ENCODE measurements around the gene ALDH6A1. TPM values are rescaled to one million over a fixed set of nuclear protein-coding genes. Genes with fewer than 3 reads are reported as not detected.
"Not testable (repeated sequence)": the region's sequence is repeated elsewhere in the genome, so short reads cannot be mapped to it uniquely, and the experiment has no call there.

ALDH6A1 gene
- 28.2 and 67.2 TPM in 2 replicates for total RNA-seq (ENCODE audit: low replicate concordance)
- long read RNA-seq, full-length matches to known transcripts, result 154 of 194 reads
- long read RNA-seq, partial matches to known transcripts, result 10 of 194 reads
- long read RNA-seq, other reads (novel, unspliced or antisense), result 30 of 194 reads

DNA sequence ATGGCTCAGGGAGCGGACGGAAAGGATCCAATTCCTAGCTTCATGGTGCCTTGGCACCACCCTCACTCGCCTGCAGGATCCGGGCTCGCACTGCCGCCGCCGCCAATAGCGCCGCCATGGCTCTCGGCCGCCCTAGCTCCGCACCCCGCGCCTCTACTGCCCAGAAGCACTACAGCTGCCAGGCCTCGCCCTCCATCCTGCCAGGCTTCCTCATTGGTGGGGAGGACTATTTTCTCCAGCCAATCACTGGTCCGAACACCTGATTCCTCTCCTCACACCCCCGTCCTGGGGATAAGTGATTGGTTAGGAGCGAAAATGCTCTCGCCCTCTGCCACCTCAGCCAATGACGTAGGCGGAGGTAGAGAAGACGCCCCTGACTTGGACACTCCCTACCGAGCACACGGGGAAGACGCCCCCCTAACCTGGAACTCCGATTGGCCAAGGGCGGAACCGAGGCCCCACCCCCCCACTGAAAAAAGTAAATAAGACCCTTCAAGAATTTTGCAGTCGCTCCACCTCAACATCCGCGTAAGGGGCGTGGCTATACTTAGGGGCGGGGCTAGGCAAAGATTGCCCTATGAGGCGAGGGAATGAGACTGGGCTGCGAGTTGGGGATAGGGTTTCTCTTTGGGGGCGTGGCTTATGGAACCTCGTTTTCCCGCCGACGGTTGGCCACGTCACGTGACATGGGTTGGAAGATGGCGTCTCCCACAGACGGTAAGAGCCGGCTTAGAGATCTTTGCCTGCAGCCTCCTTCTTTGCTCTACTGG, at the start of gene ALDH6A1, which contains the start of gene LIN52:
TSS of gene ALDH6A1 (minus strand) at position 177 of the 770 bp plus-strand sequence. CDS start at position 118, 59 bp downstream.
TSS of gene LIN52 (plus strand) at position 680 of the 770 bp plus-strand sequence. CDS start at position 699, 19 bp downstream.
- H3K4me1 Mint-ChIP-seq (ENCODE audit: unreplicated experiment), result peaks cover 23% of the 10 kb centered on the region
- no peaks in the 10 kb centered on the region for H3K36me3 Mint-ChIP-seq
- no peaks in the 10 kb centered on the region for H3K9me3 Mint-ChIP-seq
- H3K27ac Mint-ChIP-seq, result peak within 1 kb of the TSS; percentile 97
- TF ChIP-seq, protein P1, sequence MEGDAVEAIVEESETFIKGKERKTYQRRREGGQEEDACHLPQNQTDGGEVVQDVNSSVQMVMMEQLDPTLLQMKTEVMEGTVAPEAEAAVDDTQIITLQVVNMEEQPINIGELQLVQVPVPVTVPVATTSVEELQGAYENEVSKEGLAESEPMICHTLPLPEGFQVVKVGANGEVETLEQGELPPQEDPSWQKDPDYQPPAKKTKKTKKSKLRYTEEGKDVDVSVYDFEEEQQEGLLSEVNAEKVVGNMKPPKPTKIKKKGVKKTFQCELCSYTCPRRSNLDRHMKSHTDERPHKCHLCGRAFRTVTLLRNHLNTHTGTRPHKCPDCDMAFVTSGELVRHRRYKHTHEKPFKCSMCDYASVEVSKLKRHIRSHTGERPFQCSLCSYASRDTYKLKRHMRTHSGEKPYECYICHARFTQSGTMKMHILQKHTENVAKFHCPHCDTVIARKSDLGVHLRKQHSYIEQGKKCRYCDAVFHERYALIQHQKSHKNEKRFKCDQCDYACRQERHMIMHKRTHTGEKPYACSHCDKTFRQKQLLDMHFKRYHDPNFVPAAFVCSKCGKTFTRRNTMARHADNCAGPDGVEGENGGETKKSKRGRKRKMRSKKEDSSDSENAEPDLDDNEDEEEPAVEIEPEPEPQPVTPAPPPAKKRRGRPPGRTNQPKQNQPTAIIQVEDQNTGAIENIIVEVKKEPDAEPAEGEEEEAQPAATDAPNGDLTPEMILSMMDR (conservative IDR thresholded peaks at IDR 0.05), result peak; percentile 42
- no peaks in the 10 kb centered on the region for H3K27me3 Mint-ChIP-seq
- DNase-seq (ENCODE audit: extremely low spot score, unreplicated experiment), result peak; percentile 98
- H3K4me3 Mint-ChIP-seq, result peak within 1 kb of the TSS; percentile 99

DNA sequence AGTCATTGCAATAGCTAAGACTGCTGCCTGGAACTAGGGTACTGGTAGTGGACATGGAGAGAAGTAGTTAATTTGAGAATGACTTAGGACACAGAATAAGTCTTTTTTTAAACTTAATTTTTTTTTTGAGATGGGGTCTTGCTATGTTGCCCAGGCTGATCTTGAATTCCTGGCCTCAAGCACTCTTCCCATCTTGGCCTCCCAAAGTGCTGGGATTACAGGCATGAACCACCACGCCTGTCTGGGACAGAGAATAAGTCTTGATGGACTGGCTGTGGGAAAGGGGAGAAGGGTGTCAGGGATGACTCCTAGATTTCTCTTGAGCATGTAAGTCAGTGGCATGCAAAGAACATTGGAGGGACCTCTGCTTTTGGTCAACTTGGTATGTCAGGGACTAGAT, 43.4 kb upstream of the ALDH6A1 start:
- H3K9me3 Mint-ChIP-seq, result no peaks in the 10 kb centered on the region
- H3K27ac Mint-ChIP-seq, result no peak overlapping the region
- no peaks in the 10 kb centered on the region for H3K4me1 Mint-ChIP-seq (ENCODE audit: unreplicated experiment)
- TF ChIP-seq, protein P1 (conservative IDR thresholded peaks at IDR 0.05), result no peak
- peaks cover 4% of the 10 kb centered on the region for H3K36me3 Mint-ChIP-seq
- no peak for DNase-seq (ENCODE audit: extremely low spot score, unreplicated experiment)
- no peak overlapping the region for H3K4me3 Mint-ChIP-seq
- H3K27me3 Mint-ChIP-seq, result no peaks in the 10 kb centered on the region

DNA sequence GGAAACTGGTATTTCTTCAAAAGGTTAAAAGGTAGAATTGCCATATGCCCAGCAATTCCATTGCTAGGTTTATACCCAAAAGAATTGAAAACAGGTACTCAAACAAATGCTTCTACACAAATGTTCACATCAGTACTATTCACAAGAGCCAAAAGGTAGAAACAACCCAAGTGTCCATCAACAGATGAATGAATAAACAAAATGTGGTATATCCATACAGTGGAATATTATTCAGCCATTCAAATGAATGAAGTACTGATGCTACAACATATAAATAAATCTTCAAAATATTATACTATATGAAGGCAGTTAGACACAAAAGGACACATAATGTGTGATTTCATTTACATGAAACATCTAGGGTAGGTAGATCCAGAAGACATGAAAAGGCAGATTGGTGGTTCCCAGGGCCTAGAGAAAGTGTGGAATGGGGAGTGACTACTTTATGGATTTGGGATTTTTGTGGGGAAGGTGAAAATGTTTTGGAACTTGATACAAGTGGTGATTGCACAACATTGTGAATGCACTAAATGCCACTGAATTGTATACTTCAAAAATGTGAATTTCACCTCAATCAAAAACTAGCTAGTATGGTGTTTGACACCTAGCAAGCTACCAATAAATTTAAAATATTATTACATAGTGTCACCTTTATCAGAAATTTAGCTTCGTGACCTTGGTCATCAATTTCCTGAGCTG, 42.2 kb upstream of the ALDH6A1 start:
- TF ChIP-seq, protein P1 (conservative IDR thresholded peaks at IDR 0.05), result no peak
- DNase-seq (ENCODE audit: extremely low spot score, unreplicated experiment), result no peak
- Mint-ChIP-seq H3K27ac (no peak overlapping the region), H3K9me3 (no peaks in the 10 kb centered on the region), H3K4me1 (ENCODE audit: unreplicated experiment) (no peaks in the 10 kb centered on the region), H3K36me3 (peaks cover 4% of the 10 kb centered on the region), H3K4me3 (no peak overlapping the region), H3K27me3 (no peaks in the 10 kb centered on the region)

DNA sequence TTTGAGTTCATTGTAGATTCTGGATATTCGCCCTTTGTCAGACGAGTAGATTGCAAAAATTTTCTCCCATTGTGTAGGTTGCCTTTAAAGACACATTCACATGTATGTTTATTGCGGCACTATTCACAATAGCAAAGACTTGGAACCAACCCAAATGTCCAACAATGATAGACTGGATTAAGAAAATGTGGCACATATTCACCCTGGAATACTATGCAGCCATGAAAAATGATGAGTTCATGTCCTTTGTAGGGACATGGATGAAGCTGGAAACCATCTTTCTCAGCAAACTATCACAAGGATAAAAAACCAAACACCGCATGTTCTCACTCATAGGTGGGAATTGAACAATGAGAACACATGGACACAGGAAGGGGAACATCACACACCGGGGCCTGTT, 41.2 kb upstream of the ALDH6A1 start:
- not testable (repeated sequence) for H3K27ac Mint-ChIP-seq; H3K4me1 Mint-ChIP-seq (ENCODE audit: unreplicated experiment); H3K36me3 Mint-ChIP-seq; H3K9me3 Mint-ChIP-seq; DNase-seq (ENCODE audit: extremely low spot score, unreplicated experiment); H3K4me3 Mint-ChIP-seq; H3K27me3 Mint-ChIP-seq

DNA sequence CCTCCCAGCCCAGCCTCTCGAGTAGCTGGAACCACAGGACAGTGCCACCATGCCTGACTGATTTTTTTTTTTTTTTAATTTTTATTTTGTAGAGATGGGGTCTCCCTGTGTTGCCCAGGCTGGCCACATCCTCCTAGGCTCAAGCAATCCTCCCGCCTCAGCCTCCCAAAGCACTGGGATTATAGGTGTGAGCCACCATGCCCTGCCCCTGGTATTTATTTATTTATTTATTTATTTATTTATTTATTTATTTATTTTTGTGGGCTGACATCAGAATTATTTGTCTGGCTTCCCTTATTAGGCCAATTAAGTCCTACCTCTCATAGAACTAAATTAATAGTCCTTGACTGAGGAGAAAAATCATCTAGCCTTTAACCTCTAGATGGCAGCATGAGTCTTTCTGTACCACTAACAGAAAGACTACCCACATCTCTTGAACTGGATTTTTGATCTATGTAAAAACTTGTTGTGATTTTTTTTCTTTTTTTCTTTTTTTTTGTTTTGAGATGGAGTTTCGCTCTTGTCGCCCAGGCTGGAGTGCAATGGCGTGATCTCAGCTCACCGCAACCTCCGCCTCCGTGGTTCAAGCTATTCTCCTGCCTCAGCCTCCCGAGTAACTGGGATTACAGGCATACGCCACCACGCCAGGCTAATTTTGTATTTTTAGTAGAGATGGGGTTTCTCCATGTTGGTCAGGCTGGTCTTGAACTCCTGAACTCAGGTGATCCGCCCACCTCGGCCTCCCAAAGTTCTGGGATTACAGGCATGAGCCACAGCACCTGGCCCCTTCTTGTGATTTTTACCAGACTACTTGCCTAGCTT, 27.4 kb upstream of the ALDH6A1 start:
- not testable (repeated sequence) for H3K27ac Mint-ChIP-seq; H3K4me3 Mint-ChIP-seq; H3K36me3 Mint-ChIP-seq; H3K9me3 Mint-ChIP-seq; H3K27me3 Mint-ChIP-seq; DNase-seq (ENCODE audit: extremely low spot score, unreplicated experiment); H3K4me1 Mint-ChIP-seq (ENCODE audit: unreplicated experiment)
- TF ChIP-seq, protein P1 (conservative IDR thresholded peaks at IDR 0.05), result peak; percentile 79
